K562 (cell line): ENCODE measurements around the gene PDLIM5. TPM values are rescaled to one million over a fixed set of nuclear protein-coding genes. Genes with fewer than 3 reads are reported as not detected.

Experiments
- ARID3B ChIP-seq: fragments of 250-450 bp; sonication (Bioruptor Pico); IDR thresholded peaks from 2 replicates; pipeline ENCODE4 v1.4.0; 2020; ENCODE audit warnings: borderline replicate concordance
- CBX2 ChIP-seq: fragments of 200-600 bp; sonication (generic); IDR thresholded peaks from one replicate; pipeline ENCODE4 v1.6.1; 2012; ENCODE audit warnings: mild to moderate bottlenecking, low read length, inconsistent platforms; ENCODE audit not compliant: insufficient read depth, poor library complexity, severe bottlenecking
- CHD7 ChIP-seq: fragments of 200-600 bp; sonication (generic); IDR thresholded peaks from one replicate; pipeline ENCODE4 v1.6.1; 2012; ENCODE audit warnings: mild to moderate bottlenecking, low read depth, low read length, inconsistent platforms
- FOXK2 ChIP-seq, 2 experiments: fragments of 450-650 bp; IDR thresholded peaks in 1 of 2; conservative IDR thresholded peaks in 1 of 2; 2 replicates each; pipeline ENCODE4 v1.6.1; 2016; ENCODE audit warnings: low read depth in 2 of 2, mild to moderate bottlenecking in 1 of 2
- GATAD2A ChIP-seq: fragments of 450-650 bp; IDR thresholded peaks from 2 replicates; pipeline ENCODE4 v1.6.1; 2017
- HOMEZ ChIP-seq: fragments of 250-450 bp; sonication (Bioruptor Pico); IDR thresholded peaks from 2 replicates; pipeline ENCODE4 v1.4.0; 2020; ENCODE audit warnings: mild to moderate bottlenecking, moderate library complexity
- KDM5B ChIP-seq: fragments of 200-600 bp; sonication (generic); IDR thresholded peaks from 2 replicates; pipeline ENCODE4 v1.6.1; 2012; ENCODE audit warnings: low read depth, mild to moderate bottlenecking, moderate library complexity, low read length, control low read depth, inconsistent platforms; ENCODE audit not compliant: insufficient replicate concordance
- MEIS2 ChIP-seq: fragments of 450-650 bp; IDR thresholded peaks from 2 replicates; pipeline ENCODE4 v1.6.1; 2014; ENCODE audit warnings: mild to moderate bottlenecking; ENCODE audit not compliant: partially characterized antibody
- SAP30 ChIP-seq: fragments of 200-600 bp; sonication (generic); IDR thresholded peaks from 2 replicates; pipeline ENCODE4 v1.6.1; 2012; ENCODE audit warnings: borderline replicate concordance, low read depth, mild to moderate bottlenecking, moderate library complexity, low read length, control low read depth, inconsistent platforms; ENCODE audit not compliant: insufficient read depth, poor library complexity, severe bottlenecking
- TEAD4 ChIP-seq, 2 experiments: sonication (generic) in 1 of 2; formaldehyde crosslinking in 1 of 2; IDR thresholded peaks; 2 replicates each; pipeline versions ENCODE4 v1.6.1 to v1.8.0; 2012 to 2022; ENCODE audit warnings: borderline replicate concordance in 1 of 2, inconsistent platforms in 1 of 2, low read length in 1 of 2, mild to moderate bottlenecking in 1 of 2, missing genetic modification reagents in 1 of 2
- U2AF2 ChIP-seq: fragments of 200-400 bp; formaldehyde crosslinking; optimal IDR thresholded peaks from 2 replicates; pipeline ENCODE3; 2017; ENCODE audit warnings: low read depth, mild to moderate bottlenecking, low read length
- ZNF263 ChIP-seq: sonication (generic); formaldehyde crosslinking; IDR thresholded peaks from 2 replicates; pipeline ENCODE4 v1.8.0; 2022; ENCODE audit warnings: mild to moderate bottlenecking, missing genetic modification reagents, borderline replicate concordance
- polyA plus RNA-seq, 8 experiments: library from polyadenylated mRNA; depleted of rRNA in 4 of 8; stranded (reverse) in 5 of 8; unstranded in 3 of 8; fragments of >200 nt; fragmentation: Nextera tagmentation in 2 of 8; fragmentation: Illumina TruSeq in 1 of 8; extraction: Ambion mirVana in 2 of 8; extraction: Trizol in 1 of 8; gene quantifications; 2 replicates each; pipeline versions ENCODE4 v1.2.1 to v1.2.3, GENCODE V29; 2011 to 2014; ENCODE audit warnings: inconsistent platforms in 1 of 8, missing spikeins in 1 of 8
- total RNA-seq, 7 experiments: library from RNA; depleted of rRNA in 6 of 7; stranded (reverse); fragments of >200 nt in 6 of 7; fragmentation: Illumina TruSeq in 2 of 7; extraction: Trizol in 2 of 7; gene quantifications; 2 replicates each; pipeline versions ENCODE4 v1.2.1 to v1.2.3, GENCODE V29; 2011 to 2021; ENCODE audit warnings: low replicate concordance in 1 of 7

PDLIM5 gene
- total and polyA plus RNA-seq, 9 of the 15 experiments (the other 6 are each of a cell fraction or from before 2014, with no cell fraction given), result 36.9 to 127 (median 62.5) TPM

- TF ChIP-seq CHD7, result no peak
- TF ChIP-seq HOMEZ (CRISPR knock-in tag), result no peak
- no peak for TF ChIP-seq CBX2
- TF ChIP-seq MEIS2, result no peak
- TF ChIP-seq U2AF2, result no peak
- no peak for TF ChIP-seq ARID3B
- TF ChIP-seq KDM5B, result no peak
- TF ChIP-seq FOXK2 (conservative IDR thresholded peaks at IDR 0.05 in 1 of 2, IDR thresholded peaks at IDR 0.05 in 1 of 2; ENCODE audit: low read depth in 2 of 2), result no peak
- no peak for TF ChIP-seq SAP30
- TF ChIP-seq TEAD4 (IDR thresholded peaks at IDR 0.05; ENCODE audit: low read length), result no peak
- no peak for TF ChIP-seq TEAD4 (CRISPR knock-in tag; IDR thresholded peaks at IDR 0.05; ENCODE audit: borderline replicate concordance)
- TF ChIP-seq ZNF263 (CRISPR knock-in tag), result no peak
- no peak for TF ChIP-seq GATAD2A
These were observed 175.2 kb downstream of the PDLIM5 start (continued) for GRCh38 chr4:94626942-94627341.
